Measurements from ENCODE around the gene ZNF70. TPM values are rescaled to one million over a fixed set of nuclear protein-coding genes. Genes with fewer than 3 reads are reported as not detected.

The ZNF70 gene
- total and polyA plus RNA-seq, 12 donors = 1.2 to 4.2 (median 3.6) TPM

GRCh38 chr22:23762842-23763578, 12.1 kb upstream of the ZNF70 start, which contains the start of gene C22orf15:
C22orf15 (plus strand) TSS chr22:23762990; CDS start chr22:23763307, 317 bp downstream.
- DNase-seq = no peak
- ATAC-seq = peak in 1 of 8 donors; percentile 4
- H3K27ac ChIP-seq = peak within 1 kb of the TSS in 2 of 10 donors; percentile 6 to 30
- no peaks in the 10 kb centered on the region for H3K9me3 ChIP-seq
- peak within 1 kb of the TSS in 4 of 10 donors; percentile 14 to 34 (median 24) for H3K4me3 ChIP-seq
- H3K36me3 ChIP-seq = peaks cover 0 to 16% (median 0%) of the 10 kb centered on the region in 9 donors
- no peak for TF ChIP-seq CTCF (IDR thresholded peaks at IDR 0.05)
- no peaks in the 10 kb centered on the region for H3K27me3 ChIP-seq
- 39 to 43% methylated on average over 23 of the region's 23 CpGs for WGBS, 2 donors
- peaks cover 2 to 43% (median 37%) of the 10 kb centered on the region in 9 donors for H3K4me1 ChIP-seq
- intact Hi-C loops (cut with DNase I) = loop anchor here in 3 of 10 donors (10.0 kb wide), 2 partner anchors 138 to 218 kb away; no protein-coding TSS in a partner anchor

GRCh38 chr22:23760056-23760455, 9.1 kb upstream of the ZNF70 start:
- WGBS, 2 donors = 76 to 84% methylated on average over 6 of the region's 6 CpGs
- ATAC-seq = no peak
- intact Hi-C loops (cut with DNase I) = loop anchor here in 3 of 10 donors (10.0 kb wide), 2 partner anchors 135 to 215 kb away; no protein-coding TSS in a partner anchor

DNA sequence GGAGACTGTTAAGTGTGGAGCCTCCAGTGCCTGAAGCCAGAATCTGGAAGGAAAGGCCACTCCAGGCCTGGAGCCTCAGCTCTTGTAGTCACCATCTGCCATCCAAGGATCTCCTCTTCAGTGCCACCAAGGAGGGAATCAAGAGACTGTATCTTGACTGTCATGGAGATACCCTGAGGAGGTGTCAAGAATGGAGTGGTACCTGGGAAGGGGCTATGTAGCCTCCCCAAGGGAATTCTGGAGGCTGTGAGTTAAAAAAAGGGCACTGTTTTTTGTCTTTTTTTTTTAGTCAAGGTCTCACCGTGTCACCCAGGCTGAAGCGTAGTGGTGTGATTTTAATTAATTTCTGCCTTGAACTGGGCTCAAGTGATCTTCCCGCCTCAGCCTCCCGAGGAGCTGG, 8.7 kb upstream of the ZNF70 start:
- whole genome bisulfite sequencing, 2 donors = 90 to 95% methylated on average over 4 of the region's 4 CpGs
- Histone ChIP-seq H3K4me3 (no peak overlapping the region), H3K4me1 (peaks cover 2 to 25% (median 21%) of the 10 kb centered on the region in 9 donors), H3K36me3 (peaks cover 0 to 2% (median 0%) of the 10 kb centered on the region in 9 donors), H3K27me3 (no peaks in the 10 kb centered on the region), H3K9me3 (no peaks in the 10 kb centered on the region), H3K27ac (no peak overlapping the region)
- no peak for TF ChIP-seq CTCF (IDR thresholded peaks at IDR 0.05)
- DNase-seq = no peak
- ATAC-seq = no peak
- intact Hi-C loops (cut with DNase I) = no loop called here

More at GRCh38 chr22:23760056-23760455, 9.1 kb upstream of the ZNF70 start:
- Histone ChIP-seq H3K4me1 (peaks cover 2 to 28% (median 24%) of the 10 kb centered on the region in 9 donors), H3K36me3 (peaks cover 0 to 7% (median 0%) of the 10 kb centered on the region in 9 donors), H3K27me3 (no peaks in the 10 kb centered on the region), H3K9me3 (no peaks in the 10 kb centered on the region), H3K4me3 (no peak overlapping the region), H3K27ac (no peak overlapping the region)
- no peak for DNase-seq
- no peak for TF ChIP-seq CTCF (IDR thresholded peaks at IDR 0.05)

DNA sequence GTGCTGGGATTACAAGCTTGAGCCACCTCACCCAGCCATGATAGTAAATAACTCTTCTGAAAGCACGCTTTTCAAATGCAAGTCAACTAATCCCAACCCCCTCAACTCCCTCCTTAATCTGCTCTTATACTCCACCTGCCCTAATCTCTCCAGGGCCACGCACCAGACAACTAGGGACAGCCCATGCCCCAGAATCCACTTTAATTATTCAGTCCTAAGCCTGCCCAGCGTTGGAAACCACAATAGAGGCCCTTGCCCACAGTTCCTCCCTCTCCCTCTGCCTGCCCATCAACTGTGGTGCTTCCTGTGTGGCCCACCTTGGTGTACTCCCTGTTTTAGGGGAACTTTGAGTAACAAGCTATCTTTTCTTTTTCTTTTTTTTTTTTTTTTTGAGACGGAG, 6.0 kb upstream of the ZNF70 start:
- Histone ChIP-seq H3K27ac (no peak overlapping the region), H3K4me1 (peaks cover 0 to 5% (median 0%) of the 10 kb centered on the region in 9 donors), H3K27me3 (no peaks in the 10 kb centered on the region), H3K9me3 (no peaks in the 10 kb centered on the region), H3K36me3 (no peaks in the 10 kb centered on the region), H3K4me3 (no peak overlapping the region)
- DNase-seq (no peak), ATAC-seq (no peak)
- 56 to 59% methylated on average over 4 of the region's 4 CpGs for WGBS, 2 donors
- no peak for TF ChIP-seq CTCF (IDR thresholded peaks at IDR 0.05)
- intact Hi-C loops (cut with DNase I) = no loop called here

Measured in heart right ventricle (tissue), 16 donors.